Endothelial cell of umbilical vein (primary cell): ENCODE results near the gene TRIM25.

Source experiments
- CTCF ChIP-seq, 2 donors: IDR thresholded peaks; 1 replicate in 1 of 2; 2 replicates in 1 of 2; pipeline ENCODE4 v1.5.1; 2011; ENCODE audit warnings: low read length in 2 of 2, mild to moderate bottlenecking in 2 of 2, moderate library complexity in 2 of 2, control low read depth in 1 of 2, inconsistent platforms in 1 of 2, low read depth in 1 of 2; ENCODE audit not compliant: insufficient read depth in 1 of 2; ENCODE audit errors: extremely low read depth in 1 of 2
- EZH2 ChIP-seq: IDR thresholded peaks from 2 replicates; pipeline ENCODE4 v1.6.1; 2012; ENCODE audit warnings: borderline replicate concordance, low read depth, mild to moderate bottlenecking, moderate library complexity, low read length, inconsistent platforms; ENCODE audit not compliant: severe bottlenecking
- FOS ChIP-seq: IDR thresholded peaks from 2 replicates; pipeline ENCODE4 v1.6.1; 2011; ENCODE audit warnings: mild to moderate bottlenecking, low read length, moderate library complexity, borderline replicate concordance; ENCODE audit not compliant: insufficient read depth
- GATA2 ChIP-seq: IDR thresholded peaks from 2 replicates; pipeline ENCODE4 v1.7.0; 2011; ENCODE audit warnings: low read depth, mild to moderate bottlenecking, moderate library complexity, mixed read lengths, low read length; ENCODE audit not compliant: insufficient read length, insufficient read depth
- JUN ChIP-seq: IDR thresholded peaks from 2 replicates; pipeline ENCODE4 v1.6.1; 2011; ENCODE audit warnings: borderline replicate concordance, low read depth; ENCODE audit not compliant: insufficient read length, insufficient read depth
- MAX ChIP-seq: IDR thresholded peaks from 2 replicates; pipeline ENCODE4 v1.6.1; 2011; ENCODE audit not compliant: insufficient read depth, insufficient read length
- MYC ChIP-seq: IDR thresholded peaks from one replicate; pipeline ENCODE4 v1.6.1; 2011; ENCODE audit warnings: mild to moderate bottlenecking, low read depth, low read length
- POLR2A ChIP-seq: IDR thresholded peaks from 2 replicates; pipeline ENCODE4 v1.6.1; 2012; ENCODE audit warnings: low read depth, mild to moderate bottlenecking, control low read depth, low read length
- POLR2AphosphoS5 ChIP-seq: IDR thresholded peaks from 2 replicates; pipeline ENCODE4 v1.6.1; 2012; ENCODE audit warnings: low read depth, mild to moderate bottlenecking, control low read depth, low read length, moderate library complexity; ENCODE audit not compliant: insufficient read depth

- no peak for TF ChIP-seq CTCF (IDR thresholded peaks at IDR 0.05; ENCODE audit: extremely low read depth in 1 of 2, insufficient read depth in 1 of 2, low read depth in 1 of 2, low read length in 2 of 2)
- TF ChIP-seq POLR2A, result no peak
- TF ChIP-seq POLR2AphosphoS5, result no peak
- TF ChIP-seq EZH2, result no peak
- no peak for TF ChIP-seq MAX
- TF ChIP-seq FOS, result no peak
- TF ChIP-seq MYC, result no peak
- no peak for TF ChIP-seq JUN
- TF ChIP-seq GATA2, result no peak
Observed at GRCh38 chr17:56910509-56911235, 3.2 kb downstream of the TRIM25 start.
